Medulla oblongata (tissue), 1 donor: ENCODE measurements around the gene LARP7.
"Not testable (repeated sequence)": the region's sequence is repeated elsewhere in the genome, so short reads cannot be mapped to it uniquely, and the experiment has no call there.

Source experiments
- DNase-seq: peaks from one replicate; pipeline ENCODE4 v3.0.0-alpha.2; 2015; ENCODE audit errors: extremely low spot score

Gene LARP7

DNA sequence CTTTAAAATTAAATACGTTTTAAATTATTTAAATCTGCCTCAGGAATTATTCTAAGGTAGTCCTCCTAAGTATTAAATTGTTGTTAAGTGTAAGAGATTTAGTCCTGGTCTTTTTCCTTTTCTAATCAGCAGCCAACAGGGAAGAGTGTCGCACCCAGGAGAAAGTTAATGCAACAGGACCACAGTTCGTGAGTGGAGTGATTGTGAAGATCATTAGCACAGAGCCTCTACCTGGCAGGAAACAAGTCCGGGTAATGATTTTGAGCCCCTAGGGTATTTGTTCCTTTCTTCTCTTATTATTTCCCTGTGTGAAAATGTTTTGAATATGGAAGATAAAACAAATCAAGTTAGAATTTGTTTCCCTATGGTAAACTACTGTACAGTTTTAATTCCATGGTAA lies 13.4 kb downstream of the LARP7 start:
- DNase-seq, result no peak

DNA sequence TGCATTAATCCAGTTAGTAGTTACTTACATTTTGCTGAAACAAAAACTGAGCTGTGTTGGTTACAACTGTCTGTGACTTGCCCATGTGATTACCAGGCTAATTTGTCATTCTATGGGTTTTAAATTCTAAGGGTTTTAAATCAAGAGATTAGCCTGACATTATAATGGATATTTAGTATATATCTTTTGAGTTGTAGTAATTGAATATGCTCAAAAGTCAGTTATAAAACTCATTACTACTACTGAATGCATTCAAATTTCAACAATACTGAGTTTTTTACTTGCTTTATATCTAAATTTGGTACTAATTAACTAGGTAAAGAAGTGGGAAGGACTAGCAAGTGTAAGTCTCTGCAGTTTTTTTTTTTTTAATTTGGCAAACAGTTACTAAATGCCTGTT lies 14.7 kb downstream of the LARP7 start:
- no peak for DNase-seq

GRCh38 chr4:112652216-112652615 lies 15.3 kb downstream of the LARP7 start:
- DNase-seq, result no peak

- no peak for DNase-seq
These were observed 18.3 kb downstream of the LARP7 start for GRCh38 chr4:112655270-112655669.

GRCh38 chr4:112656115-112656514 lies 19.2 kb downstream of the LARP7 start:
- not testable (repeated sequence) for DNase-seq

DNA sequence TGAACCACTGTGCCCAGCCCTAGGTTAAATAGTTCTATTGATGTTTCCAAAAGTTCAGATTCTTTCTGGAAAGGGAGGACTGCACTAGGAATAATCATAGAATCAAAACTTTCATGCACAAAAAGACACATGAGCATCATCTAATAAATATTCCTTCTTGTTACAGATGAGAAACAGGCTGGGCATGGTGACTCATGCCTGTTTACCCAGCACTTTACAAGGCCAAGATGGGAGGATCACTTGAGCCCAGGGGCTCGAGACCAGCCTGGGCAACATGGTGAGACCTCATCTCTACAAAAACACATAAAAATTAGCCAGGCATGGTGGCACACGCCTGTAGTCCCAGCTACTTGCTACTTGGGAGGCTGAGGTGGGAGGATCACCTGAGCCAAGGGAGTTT lies 27.7 kb downstream of the LARP7 start:
- DNase-seq, result no peak

DNA sequence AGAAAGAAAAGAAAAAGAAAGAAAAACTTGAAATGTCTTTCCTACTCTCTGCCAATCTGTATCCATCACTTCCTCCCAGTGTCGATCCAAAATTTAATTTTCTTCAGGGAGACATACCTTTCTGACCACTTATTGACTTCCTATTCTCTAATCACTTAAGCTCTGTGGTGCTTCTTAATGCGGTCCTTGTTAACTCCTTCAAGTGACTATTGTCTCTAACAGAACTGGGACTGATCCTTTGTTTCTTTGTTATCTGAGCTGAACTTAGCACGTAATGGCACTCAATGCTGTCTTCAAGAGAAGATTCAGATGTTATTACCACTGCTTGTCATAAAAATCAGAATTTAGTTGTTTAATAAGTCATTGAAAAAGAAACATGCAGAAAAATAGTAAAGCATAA lies 31.2 kb downstream of the LARP7 start:
- no peak for DNase-seq

- no peak for DNase-seq
These were observed 36.1 kb downstream of the LARP7 start for GRCh38 chr4:112673076-112673475.

DNA sequence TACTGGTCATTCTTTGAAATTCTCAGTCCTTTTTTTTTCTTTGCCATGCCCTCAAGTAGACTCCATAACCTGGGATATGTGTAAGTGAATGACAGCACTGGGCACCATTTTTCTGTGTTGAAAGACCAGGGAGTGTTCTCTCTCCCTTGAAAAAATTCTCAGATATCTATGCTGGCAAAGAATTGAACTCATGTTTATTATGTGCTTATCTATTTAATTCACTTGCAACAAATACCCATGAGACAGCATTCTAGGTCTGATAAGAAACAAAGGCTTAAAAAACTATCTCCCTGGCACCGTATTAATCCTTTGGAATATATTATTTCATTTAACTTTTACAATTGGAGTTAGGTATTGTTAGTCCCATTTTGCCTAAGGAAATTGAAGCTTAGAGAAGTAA lies 36.7 kb downstream of the LARP7 start:
- DNase-seq, result no peak

- no peak for DNase-seq
These were observed 37.4 kb downstream of the LARP7 start for GRCh38 chr4:112674376-112674775.

DNA sequence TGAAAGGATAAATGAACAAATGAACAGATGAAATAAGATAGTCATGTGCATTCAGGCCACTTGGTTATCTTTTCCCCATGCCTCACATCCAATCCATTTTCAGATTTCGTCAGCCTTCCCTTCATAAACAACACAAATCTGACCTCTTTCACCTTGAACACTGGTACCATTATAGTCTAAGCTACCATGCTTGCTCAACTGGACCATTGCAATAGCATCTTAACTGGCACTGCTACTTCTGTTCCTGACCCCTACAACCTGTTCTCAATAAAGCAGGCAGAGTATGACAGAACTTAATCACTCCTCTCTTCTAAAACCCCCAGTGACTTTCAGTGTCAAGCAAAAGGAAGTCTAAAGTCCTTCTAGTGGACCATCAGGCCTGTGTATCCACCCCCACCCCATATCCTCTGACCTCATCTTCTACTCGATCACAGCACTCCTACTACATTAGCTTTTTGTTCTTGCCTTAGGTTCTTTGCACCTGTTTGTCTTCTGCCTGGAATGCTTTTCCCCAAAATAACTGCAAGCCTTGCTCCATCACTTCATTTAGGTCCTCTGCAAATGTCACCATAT lies 40.7 kb downstream of the LARP7 start:
- no peak for DNase-seq

GRCh38 chr4:112680996-112681395 lies 44.1 kb downstream of the LARP7 start:
- no peak for DNase-seq

DNA sequence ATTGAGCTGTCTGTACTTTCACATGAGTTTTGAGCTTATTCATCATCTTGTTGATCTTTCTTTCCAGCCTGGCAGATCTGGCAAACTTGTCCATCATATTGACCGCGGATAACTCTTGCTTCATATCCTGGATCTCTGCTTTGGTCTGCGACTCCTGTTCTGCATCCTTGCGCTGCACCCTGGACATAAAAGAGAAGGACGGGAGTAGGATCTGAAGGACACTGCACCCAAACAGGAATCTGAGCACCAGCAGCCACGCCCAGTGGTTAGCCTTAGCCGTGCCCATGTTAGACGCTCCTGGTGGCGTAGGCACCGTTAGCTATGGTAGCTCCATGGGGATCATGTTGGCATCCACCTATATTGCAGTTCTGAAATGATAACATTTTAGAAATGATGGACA lies 56.6 kb downstream of the LARP7 start:
- DNase-seq, result no peak

DNA sequence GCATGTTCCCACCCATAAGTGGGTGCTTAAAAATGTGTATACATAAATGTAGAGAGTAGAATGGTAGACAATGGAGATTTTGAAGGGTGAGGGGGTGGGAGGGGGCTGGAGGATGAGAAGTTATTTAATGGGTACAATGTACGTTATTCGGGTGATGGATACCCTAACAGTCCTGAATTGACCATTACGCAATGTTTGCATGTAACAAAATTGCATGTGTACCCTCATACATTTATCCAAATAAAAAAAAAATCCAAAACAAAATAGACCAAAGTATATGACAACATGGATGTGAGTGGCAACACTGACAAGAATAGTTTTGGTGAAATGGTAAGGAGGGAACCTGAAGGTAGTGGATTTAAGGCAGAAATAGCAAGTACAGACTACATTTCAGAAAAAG lies 63.7 kb downstream of the LARP7 start:
- DNase-seq, result no peak

DNA sequence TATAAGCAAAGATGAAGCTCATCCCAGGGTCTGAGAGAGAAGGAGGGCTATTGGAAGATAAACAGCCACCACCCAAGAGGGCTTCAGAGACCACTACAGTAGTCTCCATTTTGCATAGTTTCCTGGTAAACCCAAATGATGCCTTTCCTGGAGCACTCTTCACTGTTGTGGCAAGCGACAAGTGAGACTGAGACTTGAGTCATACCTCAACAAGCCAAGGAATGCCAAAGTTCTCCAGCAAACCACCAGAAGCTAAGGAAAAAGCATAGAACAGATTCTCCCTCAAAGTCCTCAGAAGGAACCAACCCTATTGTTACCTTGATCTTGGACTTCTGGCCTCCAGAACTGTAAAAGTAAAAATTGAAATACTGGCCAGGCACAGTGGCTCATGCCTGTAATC lies 65.9 kb downstream of the LARP7 start:
- DNase-seq, result no peak

DNA sequence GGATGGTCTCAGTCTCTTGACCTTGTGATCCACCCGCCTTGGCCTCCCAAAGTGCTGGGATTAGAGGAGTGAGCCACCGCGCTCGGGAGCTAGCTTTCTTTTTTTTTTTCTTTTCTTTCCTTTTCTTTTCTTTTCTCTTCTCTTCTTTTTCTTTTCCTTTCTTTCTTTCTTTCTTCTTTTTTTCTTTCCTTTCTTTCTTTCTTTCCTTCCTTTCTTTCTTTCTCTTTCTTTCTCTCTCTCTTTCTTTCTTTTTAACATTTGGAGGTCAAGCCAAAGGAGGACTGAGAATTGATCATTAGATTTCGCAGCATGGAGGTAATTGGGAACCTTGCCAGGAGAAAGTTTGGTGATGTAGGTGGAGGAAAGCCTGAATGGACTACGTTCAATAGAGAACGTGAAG lies 67.4 kb downstream of the LARP7 start:
- no peak for DNase-seq

DNA sequence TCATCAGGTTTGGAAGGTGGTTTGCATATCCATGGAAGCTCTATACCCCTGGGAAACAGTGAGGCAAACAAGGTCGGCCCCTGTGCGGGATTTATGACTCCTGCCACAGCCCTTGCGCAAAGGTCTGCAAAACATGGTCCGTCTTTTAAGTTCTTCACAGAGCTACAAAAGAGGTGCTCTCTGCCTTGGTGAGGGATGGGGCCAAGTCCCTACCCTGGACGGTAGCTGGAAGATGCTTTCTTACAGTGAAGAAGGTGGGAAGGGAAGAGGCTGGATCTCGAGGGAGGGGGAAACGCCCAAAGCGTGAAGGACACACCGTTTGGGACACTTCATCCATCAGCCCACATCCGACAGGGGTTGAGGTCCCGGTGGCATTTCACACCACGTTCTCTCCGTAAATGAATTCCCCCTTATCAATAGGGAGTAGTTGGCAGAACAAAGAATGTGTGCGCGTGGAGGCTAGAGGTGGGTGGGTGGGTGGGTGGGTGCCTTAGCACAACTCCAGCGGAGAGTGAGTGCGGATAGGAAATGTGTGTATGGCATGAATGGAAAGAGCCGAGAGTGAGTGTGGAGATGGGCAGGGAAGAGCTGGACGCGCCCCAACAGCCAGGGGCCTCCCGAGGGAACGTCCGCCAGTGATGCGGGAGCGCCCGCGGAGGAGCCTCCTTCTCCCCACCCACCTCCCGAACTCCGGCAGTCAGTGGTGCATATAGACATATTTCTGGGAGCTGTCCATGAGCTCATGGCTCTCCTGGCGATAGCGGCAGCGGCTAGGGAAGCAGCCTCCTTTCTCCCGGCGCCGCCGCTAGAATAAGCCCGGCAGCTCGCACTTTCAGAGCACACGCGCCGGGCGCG lies 68.3 kb downstream of the LARP7 start:
- DNase-seq, result no peak

- DNase-seq, result peak; percentile 26
These were observed 69.2 kb downstream of the LARP7 start for GRCh38 chr4:112705891-112706839.

- DNase-seq, result no peak
These were observed 69.9 kb downstream of the LARP7 start for GRCh38 chr4:112706840-112707207.
